ENCODE data around the gene SSTR4. TPM values are rescaled to one million over a fixed set of nuclear protein-coding genes. Genes with fewer than 3 reads are reported as not detected.

The SSTR4 gene
- total RNA-seq, 6 experiments from 2014 or later = not detected

DNA sequence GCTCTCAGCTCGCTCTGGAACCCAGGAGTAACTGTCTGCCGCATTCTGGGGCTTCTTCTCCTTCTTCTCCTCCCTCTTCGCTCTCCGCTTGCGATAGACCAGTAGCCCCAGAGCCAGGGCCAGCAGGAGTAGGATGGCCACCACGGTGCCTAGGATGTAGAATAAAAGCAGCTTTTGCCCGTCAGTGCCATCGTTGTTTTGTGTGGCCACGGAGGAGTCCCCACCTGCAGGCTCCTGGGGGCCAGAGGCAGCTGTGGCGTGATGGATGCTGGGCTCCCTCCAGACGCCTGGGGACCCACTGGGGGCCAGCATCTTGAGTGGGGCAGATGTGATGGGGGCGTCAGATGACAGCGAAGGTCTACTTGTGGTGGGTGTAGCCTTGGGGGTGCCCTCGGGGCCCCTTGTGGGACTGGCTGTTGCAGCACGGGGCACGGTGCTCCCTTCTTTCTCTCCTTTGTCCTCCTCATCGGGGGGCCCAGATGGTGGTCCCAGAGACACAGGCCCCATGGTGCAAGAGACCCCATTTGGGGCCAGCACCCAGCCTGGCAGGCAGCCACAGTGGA lies 49.3 kb downstream of the SSTR4 start:
- H3K4me1 ChIP-seq = no peaks in the 10 kb centered on the region
- WGBS (ENCODE audit: insufficient coverage, low coverage, low lambda C conversion rate, missing lambda C conversion rate) = 71% methylated on average over 4 of the region's 17 CpGs
- H3K4me3 ChIP-seq = peak overlapping the region; percentile 30 to 39 (median 32)
- no peak for ATAC-seq
- peak overlapping the region; percentile 65 to 95 (median 74) for H3K27ac ChIP-seq
- H3K27me3 ChIP-seq = no peaks in the 10 kb centered on the region
- intact Hi-C loops (cut with DNase I) = no loop called here
- no peak for DNase-seq
- no peaks in the 10 kb centered on the region for H3K36me3 ChIP-seq
- no peaks in the 10 kb centered on the region for H3K9me3 ChIP-seq
- TF ChIP-seq, protein P1, sequence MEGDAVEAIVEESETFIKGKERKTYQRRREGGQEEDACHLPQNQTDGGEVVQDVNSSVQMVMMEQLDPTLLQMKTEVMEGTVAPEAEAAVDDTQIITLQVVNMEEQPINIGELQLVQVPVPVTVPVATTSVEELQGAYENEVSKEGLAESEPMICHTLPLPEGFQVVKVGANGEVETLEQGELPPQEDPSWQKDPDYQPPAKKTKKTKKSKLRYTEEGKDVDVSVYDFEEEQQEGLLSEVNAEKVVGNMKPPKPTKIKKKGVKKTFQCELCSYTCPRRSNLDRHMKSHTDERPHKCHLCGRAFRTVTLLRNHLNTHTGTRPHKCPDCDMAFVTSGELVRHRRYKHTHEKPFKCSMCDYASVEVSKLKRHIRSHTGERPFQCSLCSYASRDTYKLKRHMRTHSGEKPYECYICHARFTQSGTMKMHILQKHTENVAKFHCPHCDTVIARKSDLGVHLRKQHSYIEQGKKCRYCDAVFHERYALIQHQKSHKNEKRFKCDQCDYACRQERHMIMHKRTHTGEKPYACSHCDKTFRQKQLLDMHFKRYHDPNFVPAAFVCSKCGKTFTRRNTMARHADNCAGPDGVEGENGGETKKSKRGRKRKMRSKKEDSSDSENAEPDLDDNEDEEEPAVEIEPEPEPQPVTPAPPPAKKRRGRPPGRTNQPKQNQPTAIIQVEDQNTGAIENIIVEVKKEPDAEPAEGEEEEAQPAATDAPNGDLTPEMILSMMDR (IDR thresholded peaks at IDR 0.05) = no peak
- TF ChIP-seq POLR2A (IDR thresholded peaks at IDR 0.05) = no peak

GRCh38 chr20:23084845-23085365 lies 49.8 kb downstream of the SSTR4 start:
- no peaks in the 10 kb centered on the region for H3K4me1 ChIP-seq
- peak overlapping the region; percentile 30 to 39 (median 32) for H3K4me3 ChIP-seq
- ATAC-seq (peak in 3 of 4 donors; percentile 10 to 27 (median 25)), DNase-seq (no peak)
- 60% methylated on average over 1 of the region's 24 CpGs for WGBS (ENCODE audit: insufficient coverage, low coverage, low lambda C conversion rate, missing lambda C conversion rate)
- TF ChIP-seq, protein P1 (IDR thresholded peaks at IDR 0.05) = no peak
- TF ChIP-seq POLR2A (IDR thresholded peaks at IDR 0.05) = no peak
- H3K9me3 ChIP-seq = no peaks in the 10 kb centered on the region
- peak overlapping the region; percentile 65 to 95 (median 74) for H3K27ac ChIP-seq
- H3K27me3 ChIP-seq = no peaks in the 10 kb centered on the region
- intact Hi-C loops (cut with DNase I) = no loop called here
- H3K36me3 ChIP-seq = no peaks in the 10 kb centered on the region

DNA sequence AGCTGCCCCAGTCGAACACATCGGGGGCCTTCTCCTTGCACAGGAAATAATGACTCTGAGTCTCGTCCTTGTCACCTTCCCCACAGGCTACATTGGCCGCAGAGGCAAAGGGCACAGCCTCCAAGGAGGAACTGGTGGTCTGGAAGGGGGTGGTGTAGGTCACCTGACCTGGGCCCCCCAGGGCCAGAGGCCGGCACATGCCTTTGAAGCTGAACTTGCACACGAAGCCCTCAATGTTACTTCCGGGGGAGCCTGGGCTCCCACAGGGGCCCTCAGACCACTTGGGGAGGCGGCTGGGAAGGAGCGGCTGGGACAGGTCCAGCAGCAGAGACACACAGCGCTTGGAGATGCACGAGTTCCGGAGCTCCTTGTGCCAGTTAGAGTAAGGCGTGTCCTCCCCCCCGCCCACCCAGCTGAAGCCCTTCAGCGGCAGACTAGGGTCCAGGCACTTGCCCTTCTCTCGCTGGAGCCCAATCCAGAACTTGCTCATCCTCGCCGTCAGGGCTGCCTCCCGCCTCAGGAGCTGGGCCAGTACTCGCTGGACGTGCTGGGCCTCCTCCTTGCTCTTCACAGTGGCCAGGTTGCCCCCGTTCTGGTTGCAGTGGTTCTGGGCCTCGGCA lies 50.4 kb downstream of the SSTR4 start:
- H3K4me1 ChIP-seq = no peaks in the 10 kb centered on the region

GRCh38 chr20:23086056-23086566 lies 51.0 kb downstream of the SSTR4 start, which contains the start of gene CD93:
Gene CD93, minus strand, starts transcription at chr20:23086324. Its CDS starts 132 bp downstream, at chr20:23086192.
- TF ChIP-seq POLR2A (IDR thresholded peaks at IDR 0.05) = peak; percentile 55
- TF ChIP-seq, protein P1 (IDR thresholded peaks at IDR 0.05) = no peak
- Histone ChIP-seq H3K36me3 (no peaks in the 10 kb centered on the region), H3K9me3 (no peaks in the 10 kb centered on the region), H3K4me3 (peak within 1 kb of the TSS; percentile 30 to 39 (median 32)), H3K27me3 (no peaks in the 10 kb centered on the region), H3K27ac (peak within 1 kb of the TSS; percentile 65 to 95 (median 74)), H3K4me1 (no peaks in the 10 kb centered on the region)
- peak in 2 of 3 donors; percentile 63 to 66 for DNase-seq
- ATAC-seq = peak; percentile 61 to 73 (median 68)
- WGBS (ENCODE audit: insufficient coverage, low coverage, low lambda C conversion rate, missing lambda C conversion rate) = no CpG with 5 or more reads among the region's 28 CpGs
- intact Hi-C loops (cut with DNase I) = no loop called here

More for the DNA sequence above, 50.4 kb downstream of the SSTR4 start:
- DNase-seq (no peak), ATAC-seq (peak; percentile 2 to 12 (median 4))
- Histone ChIP-seq H3K36me3 (no peaks in the 10 kb centered on the region), H3K27ac (peak overlapping the region; percentile 65 to 95 (median 74)), H3K27me3 (no peaks in the 10 kb centered on the region), H3K9me3 (no peaks in the 10 kb centered on the region), H3K4me3 (peak overlapping the region; percentile 30 to 39 (median 32))
- intact Hi-C loops (cut with DNase I) = no loop called here
- WGBS (ENCODE audit: insufficient coverage, low coverage, low lambda C conversion rate, missing lambda C conversion rate) = 60% methylated on average over 1 of the region's 23 CpGs
- TF ChIP-seq POLR2A (IDR thresholded peaks at IDR 0.05) = no peak
- TF ChIP-seq, protein P1 (IDR thresholded peaks at IDR 0.05) = no peak
